GM12878 (cell line): ENCODE data around the gene ZG16. TPM values are rescaled to one million over a fixed set of nuclear protein-coding genes. Genes with fewer than 3 reads are reported as not detected.

ENCODE experiments used
- BMI1 ChIP-seq: fragments of 450-650 bp; IDR thresholded peaks from 2 replicates; pipeline ENCODE4 v1.6.1; 2016; ENCODE audit warnings: mild to moderate bottlenecking, moderate library complexity, borderline replicate concordance
- CBX3 ChIP-seq: fragments of 200-600 bp; sonication (generic); IDR thresholded peaks from 2 replicates; pipeline ENCODE4 v1.6.1; 2016; ENCODE audit warnings: low read depth, borderline replicate concordance
- CREM ChIP-seq: IDR thresholded peaks from 2 replicates; pipeline ENCODE4 v1.6.1; 2014; ENCODE audit warnings: antibody characterized with exemption, low read depth
- ESRRA ChIP-seq: IDR thresholded peaks from 2 replicates; pipeline ENCODE4 v1.6.1; 2012; ENCODE audit warnings: mild to moderate bottlenecking, low read length, improper control_type of control experiment
- JUND ChIP-seq: IDR thresholded peaks from 2 replicates; pipeline ENCODE4 v1.6.1; 2012; ENCODE audit warnings: low read depth, mild to moderate bottlenecking, low read length, improper control_type of control experiment, moderate library complexity
- MEF2A ChIP-seq: IDR thresholded peaks from 2 replicates; pipeline ENCODE4 v1.6.1; 2011; ENCODE audit warnings: low read depth, mild to moderate bottlenecking, low read length, moderate library complexity; ENCODE audit not compliant: insufficient read depth
- NFYB ChIP-seq: IDR thresholded peaks from 2 replicates; pipeline ENCODE4 v1.6.1; 2011; ENCODE audit warnings: low read depth, mild to moderate bottlenecking, low read length, improper control_type of control experiment, moderate library complexity; ENCODE audit not compliant: insufficient read depth
- PAX5 ChIP-seq: IDR thresholded peaks from 2 replicates; pipeline ENCODE4 v1.6.1; 2011; ENCODE audit warnings: low read depth, low read length, borderline replicate concordance
- RAD21 ChIP-seq: IDR thresholded peaks from 2 replicates; pipeline ENCODE4 v1.6.1; 2011; ENCODE audit warnings: mild to moderate bottlenecking, low read depth, low read length, moderate library complexity; ENCODE audit not compliant: insufficient read depth
- RUNX3 ChIP-seq: IDR thresholded peaks from 2 replicates; pipeline ENCODE4 v1.6.1; 2012; ENCODE audit warnings: low read length, inconsistent platforms
- SMC3 ChIP-seq: IDR thresholded peaks from 2 replicates; pipeline ENCODE4 v1.6.1; 2011; ENCODE audit warnings: low read length, improper control_type of control experiment, borderline replicate concordance
- SPI1 ChIP-seq: IDR thresholded peaks from 2 replicates; pipeline ENCODE4 v1.6.1; 2011; ENCODE audit warnings: low read depth, mild to moderate bottlenecking, low read length, moderate library complexity, borderline replicate concordance; ENCODE audit not compliant: insufficient read depth
- SREBF1 ChIP-seq: IDR thresholded peaks from 2 replicates; pipeline ENCODE4 v1.6.1; 2012; ENCODE audit warnings: mild to moderate bottlenecking, low read length
- STAT1 ChIP-seq: fragments of 450-650 bp; conservative IDR thresholded peaks from 2 replicates; pipeline ENCODE4 v1.6.1; 2014; ENCODE audit warnings: antibody characterized with exemption, mild to moderate bottlenecking
- YBX1 ChIP-seq: fragments of 450-650 bp; IDR thresholded peaks from 2 replicates; pipeline ENCODE4 v1.6.1; 2016; ENCODE audit warnings: antibody characterized with exemption
- ZBED1 ChIP-seq: IDR thresholded peaks from 2 replicates; pipeline ENCODE4 v1.6.1; 2016; ENCODE audit warnings: borderline replicate concordance
- polyA plus RNA-seq, 11 experiments: library from polyadenylated mRNA; depleted of rRNA in 4 of 11; unstranded in 6 of 11; stranded (reverse) in 5 of 11; fragments of >200 nt; fragmentation: Nextera tagmentation in 4 of 11; fragmentation: Illumina TruSeq in 1 of 11; extraction: Ambion mirVana in 4 of 11; extraction: Trizol in 1 of 11; gene quantifications; 1 replicate in 1 of 11; 2 replicates in 10 of 11; pipeline versions ENCODE4 v1.2.1 to v1.2.3, GENCODE V29; 2011 to 2016; ENCODE audit warnings: inconsistent platforms in 2 of 11, missing spikeins in 2 of 11, low read depth in 1 of 11
- total RNA-seq, 4 experiments: library from RNA; depleted of rRNA in 3 of 4; stranded (reverse); fragments of >200 nt in 3 of 4; fragmentation: Illumina TruSeq in 1 of 4; extraction: Trizol in 1 of 4; gene quantifications; 2 replicates each; pipeline versions ENCODE4 v1.2.1 to v1.2.3, GENCODE V29; 2013 to 2021
- TF ChIP-seq, protein P1 (sequence below): fragments of 450-650 bp; conservative IDR thresholded peaks from 2 replicates; pipeline ENCODE4 v1.6.1; 2017; ENCODE audit warnings: mild to moderate bottlenecking, moderate library complexity
- TF ChIP-seq, protein P2 (sequence below): fragments of 450-650 bp; IDR thresholded peaks from 2 replicates; pipeline ENCODE4 v1.6.1; 2016; ENCODE audit warnings: mild to moderate bottlenecking
- TF ChIP-seq, protein P3 (sequence below): fragments of 450-650 bp; formaldehyde crosslinking; IDR thresholded peaks from 2 replicates; pipeline ENCODE4 v1.4.0; 2022; ENCODE audit warnings: mild to moderate bottlenecking, moderate library complexity
- TF ChIP-seq, protein P4 (sequence below): fragments of 450-650 bp; IDR thresholded peaks from 2 replicates; pipeline ENCODE4 v1.6.1; 2017; ENCODE audit warnings: antibody characterized with exemption, mild to moderate bottlenecking, moderate library complexity

The ZG16 gene
- total and polyA plus RNA-seq, 10 of the 15 experiments (the other 5 are each of a cell fraction or from before 2014, with no cell fraction given): not detected

DNA sequence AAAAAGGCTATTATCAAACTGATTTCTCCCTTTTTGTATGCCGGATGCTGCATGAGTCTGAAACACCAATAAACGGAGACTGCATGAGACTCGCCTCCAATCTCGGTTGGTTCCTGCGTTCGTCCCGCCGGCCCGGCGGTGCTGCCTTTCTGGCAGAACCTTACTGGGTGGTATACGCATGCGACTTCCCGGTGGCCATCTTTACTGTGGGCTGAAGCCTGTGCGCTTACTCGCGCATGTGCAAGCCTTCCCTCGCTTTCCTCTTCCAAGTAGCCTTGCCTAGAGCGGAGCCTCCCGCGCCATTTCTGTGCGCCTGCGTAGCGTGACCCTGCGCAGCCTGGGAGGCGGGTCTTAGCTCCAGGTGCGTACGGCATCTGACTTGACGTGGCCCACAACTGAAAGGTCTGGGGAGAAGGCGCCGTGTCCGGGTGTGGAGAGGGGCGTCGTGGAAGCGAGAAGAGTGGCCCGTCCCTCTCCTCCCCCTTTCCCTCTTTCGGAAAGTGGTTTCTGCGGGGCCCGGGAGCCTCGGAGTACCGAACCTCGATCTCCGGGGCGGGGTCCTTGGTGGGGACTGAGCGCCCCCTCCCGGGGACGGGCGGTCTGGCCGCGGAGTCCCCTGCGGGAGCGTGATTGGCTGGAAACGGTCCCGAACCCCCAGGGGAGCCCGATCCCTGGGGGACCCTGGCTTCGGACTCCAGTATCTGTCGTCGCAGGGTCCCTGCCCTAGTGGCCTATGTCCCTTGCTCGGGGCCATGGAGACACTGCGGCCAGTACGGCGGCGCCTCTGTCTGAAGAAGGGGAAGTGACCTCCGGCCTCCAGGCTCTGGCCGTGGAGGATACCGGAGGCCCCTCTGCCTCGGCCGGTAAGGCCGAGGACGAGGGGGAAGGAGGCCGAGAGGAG, 38.0 kb downstream of the ZG16 start, which contains the start of gene PAGR1 (continued):
- TF ChIP-seq JUND: 0 out of 2 replicates have a peak, but pooled peaks have one; percentile 38
- TF ChIP-seq CBX3: no peak
- TF ChIP-seq CREM: peak; percentile 89
- peak; percentile 75; the same call in 1 of the 2 replicates for TF ChIP-seq YBX1
- TF ChIP-seq, protein P1, sequence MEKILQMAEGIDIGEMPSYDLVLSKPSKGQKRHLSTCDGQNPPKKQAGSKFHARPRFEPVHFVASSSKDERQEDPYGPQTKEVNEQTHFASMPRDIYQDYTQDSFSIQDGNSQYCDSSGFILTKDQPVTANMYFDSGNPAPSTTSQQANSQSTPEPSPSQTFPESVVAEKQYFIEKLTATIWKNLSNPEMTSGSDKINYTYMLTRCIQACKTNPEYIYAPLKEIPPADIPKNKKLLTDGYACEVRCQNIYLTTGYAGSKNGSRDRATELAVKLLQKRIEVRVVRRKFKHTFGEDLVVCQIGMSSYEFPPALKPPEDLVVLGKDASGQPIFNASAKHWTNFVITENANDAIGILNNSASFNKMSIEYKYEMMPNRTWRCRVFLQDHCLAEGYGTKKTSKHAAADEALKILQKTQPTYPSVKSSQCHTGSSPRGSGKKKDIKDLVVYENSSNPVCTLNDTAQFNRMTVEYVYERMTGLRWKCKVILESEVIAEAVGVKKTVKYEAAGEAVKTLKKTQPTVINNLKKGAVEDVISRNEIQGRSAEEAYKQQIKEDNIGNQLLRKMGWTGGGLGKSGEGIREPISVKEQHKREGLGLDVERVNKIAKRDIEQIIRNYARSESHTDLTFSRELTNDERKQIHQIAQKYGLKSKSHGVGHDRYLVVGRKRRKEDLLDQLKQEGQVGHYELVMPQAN: peak; percentile 58
- TF ChIP-seq BMI1: no peak
- TF ChIP-seq PAX5: peak; percentile 74
- peak; percentile 61; the same call in 1 of the 2 replicates for TF ChIP-seq SPI1
- peak; percentile 71; the same call in 1 of the 2 replicates for TF ChIP-seq NFYB
- TF ChIP-seq ZBED1: no peak
- TF ChIP-seq, protein P2, sequence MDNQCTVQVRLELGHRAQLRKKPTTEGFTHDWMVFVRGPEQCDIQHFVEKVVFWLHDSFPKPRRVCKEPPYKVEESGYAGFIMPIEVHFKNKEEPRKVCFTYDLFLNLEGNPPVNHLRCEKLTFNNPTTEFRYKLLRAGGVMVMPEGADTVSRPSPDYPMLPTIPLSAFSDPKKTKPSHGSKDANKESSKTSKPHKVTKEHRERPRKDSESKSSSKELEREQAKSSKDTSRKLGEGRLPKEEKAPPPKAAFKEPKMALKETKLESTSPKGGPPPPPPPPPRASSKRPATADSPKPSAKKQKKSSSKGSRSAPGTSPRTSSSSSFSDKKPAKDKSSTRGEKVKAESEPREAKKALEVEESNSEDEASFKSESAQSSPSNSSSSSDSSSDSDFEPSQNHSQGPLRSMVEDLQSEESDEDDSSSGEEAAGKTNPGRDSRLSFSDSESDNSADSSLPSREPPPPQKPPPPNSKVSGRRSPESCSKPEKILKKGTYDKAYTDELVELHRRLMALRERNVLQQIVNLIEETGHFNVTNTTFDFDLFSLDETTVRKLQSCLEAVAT: peak; percentile 94
- TF ChIP-seq ESRRA: no peak; the same call in 1 of the 2 replicates
- TF ChIP-seq STAT1: peak; percentile 92; the same call in 1 of the 2 replicates
- 0 out of 2 replicates have a peak, but pooled peaks have one; percentile 8 for TF ChIP-seq MEF2A
- TF ChIP-seq, protein P3, sequence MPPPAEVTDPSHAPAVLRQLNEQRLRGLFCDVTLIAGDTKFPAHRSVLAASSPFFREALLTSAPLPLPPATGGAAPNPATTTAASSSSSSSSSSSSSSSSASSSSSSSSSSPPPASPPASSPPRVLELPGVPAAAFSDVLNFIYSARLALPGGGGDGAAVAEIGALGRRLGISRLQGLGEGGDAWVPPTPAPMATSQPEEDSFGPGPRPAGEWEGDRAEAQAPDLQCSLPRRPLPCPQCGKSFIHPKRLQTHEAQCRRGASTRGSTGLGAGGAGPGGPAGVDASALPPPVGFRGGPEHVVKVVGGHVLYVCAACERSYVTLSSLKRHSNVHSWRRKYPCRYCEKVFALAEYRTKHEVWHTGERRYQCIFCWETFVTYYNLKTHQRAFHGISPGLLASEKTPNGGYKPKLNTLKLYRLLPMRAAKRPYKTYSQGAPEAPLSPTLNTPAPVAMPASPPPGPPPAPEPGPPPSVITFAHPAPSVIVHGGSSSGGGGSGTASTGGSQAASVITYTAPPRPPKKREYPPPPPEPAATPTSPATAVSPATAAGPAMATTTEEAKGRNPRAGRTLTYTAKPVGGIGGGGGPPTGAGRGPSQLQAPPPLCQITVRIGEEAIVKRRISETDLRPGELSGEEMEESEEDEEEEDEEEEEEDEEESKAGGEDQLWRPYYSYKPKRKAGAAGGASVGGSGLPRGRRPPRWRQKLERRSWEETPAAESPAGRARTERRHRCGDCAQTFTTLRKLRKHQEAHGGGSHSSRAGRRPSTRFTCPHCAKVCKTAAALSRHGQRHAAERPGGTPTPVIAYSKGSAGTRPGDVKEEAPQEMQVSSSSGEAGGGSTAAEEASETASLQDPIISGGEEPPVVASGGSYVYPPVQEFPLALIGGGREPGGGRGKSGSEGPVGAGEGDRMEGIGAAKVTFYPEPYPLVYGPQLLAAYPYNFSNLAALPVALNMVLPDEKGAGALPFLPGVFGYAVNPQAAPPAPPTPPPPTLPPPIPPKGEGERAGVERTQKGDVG: no peak
- TF ChIP-seq SREBF1: no peak
- TF ChIP-seq SMC3: peak; percentile 41; the same call in 1 of the 2 replicates
- peak; percentile 67 for TF ChIP-seq RAD21
- no peak for TF ChIP-seq RUNX3
- TF ChIP-seq, protein P4, sequence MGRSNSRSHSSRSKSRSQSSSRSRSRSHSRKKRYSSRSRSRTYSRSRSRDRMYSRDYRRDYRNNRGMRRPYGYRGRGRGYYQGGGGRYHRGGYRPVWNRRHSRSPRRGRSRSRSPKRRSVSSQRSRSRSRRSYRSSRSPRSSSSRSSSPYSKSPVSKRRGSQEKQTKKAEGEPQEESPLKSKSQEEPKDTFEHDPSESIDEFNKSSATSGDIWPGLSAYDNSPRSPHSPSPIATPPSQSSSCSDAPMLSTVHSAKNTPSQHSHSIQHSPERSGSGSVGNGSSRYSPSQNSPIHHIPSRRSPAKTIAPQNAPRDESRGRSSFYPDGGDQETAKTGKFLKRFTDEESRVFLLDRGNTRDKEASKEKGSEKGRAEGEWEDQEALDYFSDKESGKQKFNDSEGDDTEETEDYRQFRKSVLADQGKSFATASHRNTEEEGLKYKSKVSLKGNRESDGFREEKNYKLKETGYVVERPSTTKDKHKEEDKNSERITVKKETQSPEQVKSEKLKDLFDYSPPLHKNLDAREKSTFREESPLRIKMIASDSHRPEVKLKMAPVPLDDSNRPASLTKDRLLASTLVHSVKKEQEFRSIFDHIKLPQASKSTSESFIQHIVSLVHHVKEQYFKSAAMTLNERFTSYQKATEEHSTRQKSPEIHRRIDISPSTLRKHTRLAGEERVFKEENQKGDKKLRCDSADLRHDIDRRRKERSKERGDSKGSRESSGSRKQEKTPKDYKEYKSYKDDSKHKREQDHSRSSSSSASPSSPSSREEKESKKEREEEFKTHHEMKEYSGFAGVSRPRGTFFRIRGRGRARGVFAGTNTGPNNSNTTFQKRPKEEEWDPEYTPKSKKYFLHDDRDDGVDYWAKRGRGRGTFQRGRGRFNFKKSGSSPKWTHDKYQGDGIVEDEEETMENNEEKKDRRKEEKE: no peak
